IPS-11a (cell line): ENCODE data around the gene ASCL1.

ENCODE experiments used
- H3K4me3 ChIP-seq: one replicate; pipeline ENCODE4 v1.5.1; 2013; ENCODE audit warnings: low read depth, low read length, control low read depth

Gene ASCL1

GRCh38 chr12:102957339-102958050 is at the start of gene ASCL1:
Gene ASCL1 (plus strand): TSS chr12:102957674. CDS start chr12:102958245, 571 bp downstream.
- peak within 1 kb of the TSS; percentile 25 for H3K4me3 ChIP-seq

GRCh38 chr12:102907918-102908317 is 49.6 kb upstream of the ASCL1 start:
- no peak overlapping the region for H3K4me3 ChIP-seq

- H3K4me3 ChIP-seq: no peak overlapping the region
Observed at GRCh38 chr12:102910137-102910536, 47.3 kb upstream of the ASCL1 start.

GRCh38 chr12:102910792-102911191 is 46.7 kb upstream of the ASCL1 start:
- no peak overlapping the region for H3K4me3 ChIP-seq

GRCh38 chr12:102911320-102911719 is 46.2 kb upstream of the ASCL1 start:
- H3K4me3 ChIP-seq: no peak overlapping the region

- no peak overlapping the region for H3K4me3 ChIP-seq
Observed at GRCh38 chr12:102912258-102912657, 45.2 kb upstream of the ASCL1 start.

- no peak overlapping the region for H3K4me3 ChIP-seq
Observed at GRCh38 chr12:102913453-102914226, 43.8 kb upstream of the ASCL1 start.

GRCh38 chr12:102916252-102917025 is 41.0 kb upstream of the ASCL1 start:
- H3K4me3 ChIP-seq: no peak overlapping the region

- peak within 1 kb of the TSS; percentile 28 for H3K4me3 ChIP-seq
Observed at GRCh38 chr12:102917026-102917787, 40.3 kb upstream of the ASCL1 start, which contains the start of gene PAH. Gene PAH (minus strand): TSS chr12:102917244. CDS start chr12:102917130, 114 bp downstream.

GRCh38 chr12:102918840-102919239 is 38.6 kb upstream of the ASCL1 start:
- H3K4me3 ChIP-seq: no peak overlapping the region

- no peak overlapping the region for H3K4me3 ChIP-seq
Observed at GRCh38 chr12:102920271-102920670, 37.2 kb upstream of the ASCL1 start.

GRCh38 chr12:102921240-102921639 is 36.2 kb upstream of the ASCL1 start:
- no peak overlapping the region for H3K4me3 ChIP-seq

- no peak overlapping the region for H3K4me3 ChIP-seq
Observed at GRCh38 chr12:102927220-102927619, 30.3 kb upstream of the ASCL1 start.

- H3K4me3 ChIP-seq: no peak overlapping the region
Observed at GRCh38 chr12:102933168-102933567, 24.3 kb upstream of the ASCL1 start.

GRCh38 chr12:102939059-102939458 is 18.4 kb upstream of the ASCL1 start:
- H3K4me3 ChIP-seq: no peak overlapping the region

GRCh38 chr12:102939670-102940222 is 17.7 kb upstream of the ASCL1 start:
- no peak overlapping the region for H3K4me3 ChIP-seq

GRCh38 chr12:102946042-102946441 is 11.4 kb upstream of the ASCL1 start:
- H3K4me3 ChIP-seq: no peak overlapping the region

GRCh38 chr12:102948941-102949352 is 8.5 kb upstream of the ASCL1 start:
- no peak overlapping the region for H3K4me3 ChIP-seq

- no peak overlapping the region for H3K4me3 ChIP-seq
Observed at GRCh38 chr12:102950107-102950949, 7.1 kb upstream of the ASCL1 start.
